HFF-Myc (cell line): ENCODE results near the gene EDA2R.

Experiments
- DNase-seq: peaks from one replicate; pipeline ENCODE4 v3.0.0-alpha.2; 2011; ENCODE audit warnings: low read depth; ENCODE audit errors: extremely low read depth
- H3K4me3 ChIP-seq: replicated peaks from 2 replicates; pipeline ENCODE4 v1.5.1; 2011; ENCODE audit warnings: low read depth, mild to moderate bottlenecking, control low read depth, low read length
- CTCF ChIP-seq: IDR thresholded peaks from 2 replicates; pipeline ENCODE4 v1.5.1; 2012; ENCODE audit warnings: mild to moderate bottlenecking, low read depth, low read length, control low read depth; ENCODE audit errors: missing control alignments

Gene EDA2R

GRCh38 chrX:66632981-66633380 lies 5.9 kb downstream of the EDA2R start:
- H3K4me3 ChIP-seq, result peak overlapping the region; percentile 74
- TF ChIP-seq CTCF, result no peak
- no peak for DNase-seq

GRCh38 chrX:66632473-66632872 lies 6.4 kb downstream of the EDA2R start:
- peak overlapping the region; percentile 74 for H3K4me3 ChIP-seq
- no peak for TF ChIP-seq CTCF
- DNase-seq, result no peak

GRCh38 chrX:66625525-66625924 lies 13.4 kb downstream of the EDA2R start:
- TF ChIP-seq CTCF, result no peak
- DNase-seq, result no peak
- H3K4me3 ChIP-seq, result no peak overlapping the region

- no peak for DNase-seq
- no peak for TF ChIP-seq CTCF
- H3K4me3 ChIP-seq, result no peak overlapping the region
Observed at GRCh38 chrX:66622209-66622608, 16.7 kb downstream of the EDA2R start.

- no peak overlapping the region for H3K4me3 ChIP-seq
- no peak for TF ChIP-seq CTCF
- DNase-seq, result no peak
Observed at GRCh38 chrX:66616944-66617343, 21.9 kb downstream of the EDA2R start.

- no peak overlapping the region for H3K4me3 ChIP-seq
- TF ChIP-seq CTCF, result no peak
- DNase-seq, result no peak
Observed at GRCh38 chrX:66602381-66602938, 36.4 kb downstream of the EDA2R start.

GRCh38 chrX:66601522-66601921 lies 37.4 kb downstream of the EDA2R start:
- no peak for DNase-seq
- no peak overlapping the region for H3K4me3 ChIP-seq
- no peak for TF ChIP-seq CTCF
